Right lung (tissue), 5 donors: Measurements from ENCODE around the gene VN1R2. TPM values are rescaled to one million over a fixed set of nuclear protein-coding genes. Genes with fewer than 3 reads are reported as not detected.

Source experiments
- polyA plus RNA-seq, 5 donors: library from polyadenylated mRNA; unstranded; fragments of 120-200 nt; gene quantifications; one replicate each; pipeline versions ENCODE4 v1.2.1 to v1.2.3, GENCODE V29; 2013; ENCODE audit warnings: inconsistent platforms in 1 of 5, low replicate concordance in 1 of 5; ENCODE audit not compliant: insufficient read length in 5 of 5, insufficient read depth in 1 of 5

The VN1R2 gene
- polyA plus RNA-seq, 5 donors: 0.13 to 0.30 TPM; not detected in 3

Other genes with a start within 250 kb of the VN1R2 start
- gene ERVV-1, start 244.4 kb upstream of the VN1R2 start, polyA plus RNA-seq: under 1 TPM in 1 of 5 donors, not detected in 4; 0.06 TPM
- gene ERVV-2, start 213.6 kb upstream of the VN1R2 start, polyA plus RNA-seq: under 1 TPM in 1 of 5 donors, not detected in 4; 0.08 TPM
- 10 to 100 TPM; 26.2 to 72.7 (median 54.0) TPM for gene ZNF160, start 154.9 kb upstream of the VN1R2 start, polyA plus RNA-seq
- gene ZNF415, start 125.4 kb upstream of the VN1R2 start, polyA plus RNA-seq: 10 to 100 TPM; 15.5 to 28.3 (median 25.2) TPM
- 10 to 100 TPM in 4 of 5 donors, 1 to 10 TPM in 1; 9.2 to 16.5 (median 15.1) TPM for gene ZNF347, start 99.2 kb upstream of the VN1R2 start, polyA plus RNA-seq
- 10 to 100 TPM in 4 of 5 donors, 1 to 10 TPM in 1; 7.0 to 14.5 (median 12.1) TPM for gene ZNF665, start 64.9 kb upstream of the VN1R2 start, polyA plus RNA-seq
- gene ZNF677, start 3.4 kb upstream of the VN1R2 start, polyA plus RNA-seq: 10 to 100 TPM; 39.2 to 62.9 (median 53.2) TPM
- gene VN1R4, start 9.4 kb downstream of the VN1R2 start, polyA plus RNA-seq: not detected
- 10 to 100 TPM in 2 of 5 donors, 1 to 10 TPM in 3; 5.9 to 11.4 (median 8.9) TPM for gene ZNF845, start 75.5 kb downstream of the VN1R2 start, polyA plus RNA-seq
- 10 to 100 TPM; 10.1 to 19.3 (median 13.9) TPM for gene ZNF525, start 107.4 kb downstream of the VN1R2 start, polyA plus RNA-seq
- gene ZNF765, start 136.9 kb downstream of the VN1R2 start, polyA plus RNA-seq: 10 to 100 TPM in 4 of 5 donors, 1 to 10 TPM in 1; 8.2 to 18.2 (median 13.9) TPM
- 10 to 100 TPM; 16.4 to 27.7 (median 22.3) TPM for gene ZNF761, start 173.7 kb downstream of the VN1R2 start, polyA plus RNA-seq
- 1 to 10 TPM; 4.0 to 7.8 (median 5.3) TPM for gene ZNF813, start 209.4 kb downstream of the VN1R2 start, polyA plus RNA-seq